Ovary (tissue), 3 donors: Measurements from ENCODE around the gene TACC2.

Source experiments
- CTCF ChIP-seq, 3 donors: fragments of 450-650 bp in 2 of 3; fragments of 200-600 bp in 1 of 3; IDR thresholded peaks; one replicate each; pipeline versions ENCODE4 v1.5.1 to v1.8.0; 2016 to 2022; ENCODE audit warnings: antibody characterized with exemption in 3 of 3, mild to moderate bottlenecking in 1 of 3
- EP300 ChIP-seq: sonication (generic); formaldehyde crosslinking; IDR thresholded peaks from one replicate; pipeline ENCODE4 v1.6.1; 2017; ENCODE audit warnings: antibody characterized with exemption
- POLR2A ChIP-seq: fragments of 450-650 bp; IDR thresholded peaks from one replicate; pipeline ENCODE4 v1.6.1; 2017; ENCODE audit warnings: antibody characterized with exemption, mild to moderate bottlenecking, moderate library complexity
- donor health status: DM: no; HTN: no; CAD: no.

GRCh38 chr10:122122493-122122892 is 133.5 kb downstream of the TACC2 start:
- TF ChIP-seq CTCF (IDR thresholded peaks at IDR 0.05) (no peak), POLR2A (no peak), EP300 (no peak)
